ENCODE results near the gene RPS6KA2. TPM values are rescaled to one million over a fixed set of nuclear protein-coding genes. Genes with fewer than 3 reads are reported as not detected.
A peak's percentile ranks its signal among the peaks of the same experiment; 100 is the strongest.

Gene RPS6KA2
- total RNA-seq, 2 experiments from 2014 or later = 1.6 to 1.9 TPM

DNA sequence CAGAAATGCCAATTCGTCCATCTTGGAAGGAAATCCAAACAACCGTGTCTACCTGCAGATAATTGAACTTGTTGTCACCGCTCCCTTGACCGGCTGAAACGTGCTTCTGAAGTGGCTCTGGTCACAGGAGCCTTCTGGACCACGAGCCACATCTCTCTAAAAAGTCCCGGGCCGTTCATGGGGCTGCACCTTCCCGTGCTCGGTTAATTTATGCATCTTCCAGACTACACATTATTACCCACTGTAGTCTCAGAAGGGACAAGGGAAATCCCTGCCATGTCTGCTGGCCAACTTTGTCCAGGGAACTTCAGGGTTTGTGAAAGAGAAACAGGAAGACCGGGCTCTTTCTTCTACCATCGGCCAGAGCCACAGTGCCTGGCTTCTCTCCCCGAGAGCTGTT, 180.9 kb downstream of the RPS6KA2 start:
- no peak overlapping the region for H3K27ac Mint-ChIP-seq
- no peak overlapping the region for H3K4me3 Mint-ChIP-seq
- no peaks in the 10 kb centered on the region for H3K36me3 Mint-ChIP-seq (ENCODE audit: low read depth)
- ChIA-PET POLR2A (no interaction called here), CTCF (interaction anchor here (1.0 kb wide), 1 partner anchor 18 kb away, joined by 3 read pairs; no protein-coding TSS in a partner anchor)
- DNase-seq (no peak), ATAC-seq (no peak)
- peaks cover 5% of the 10 kb centered on the region for H3K27me3 Mint-ChIP-seq (ENCODE audit: low read depth)
- H3K4me1 Mint-ChIP-seq (ENCODE audit: low read depth) = no peaks in the 10 kb centered on the region
- H3K9me3 Mint-ChIP-seq (ENCODE audit: insufficient read depth) = no peaks in the 10 kb centered on the region

DNA sequence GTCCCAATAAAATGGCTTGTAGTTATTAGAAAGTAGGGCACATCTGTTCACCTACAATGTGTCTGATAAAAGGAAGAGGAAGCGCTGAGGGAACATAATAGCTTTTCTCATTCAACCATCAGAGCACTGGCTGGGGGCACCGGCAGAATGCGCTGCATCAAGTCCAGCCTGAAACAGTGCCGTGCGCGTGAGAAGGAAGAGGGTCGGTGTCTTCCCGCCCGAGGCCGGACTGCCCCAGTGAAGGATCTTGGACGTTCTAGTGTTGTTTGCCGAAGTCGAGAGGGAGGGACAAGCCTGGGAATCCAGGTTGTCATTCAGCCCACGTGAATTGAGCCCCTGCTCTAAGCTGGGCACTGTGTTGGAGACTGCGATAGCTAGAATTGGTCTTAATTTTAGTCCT, 182.6 kb downstream of the RPS6KA2 start:
- H3K36me3 Mint-ChIP-seq (ENCODE audit: low read depth) = no peaks in the 10 kb centered on the region
- H3K4me1 Mint-ChIP-seq (ENCODE audit: low read depth) = peaks cover 7% of the 10 kb centered on the region
- POLR2A ChIA-PET = no interaction called here
- DNase-seq = no peak
- no peak overlapping the region for H3K27ac Mint-ChIP-seq
- peaks cover 15% of the 10 kb centered on the region for H3K27me3 Mint-ChIP-seq (ENCODE audit: low read depth)
- CTCF ChIA-PET = no interaction called here
- ATAC-seq = no peak
- no peaks in the 10 kb centered on the region for H3K9me3 Mint-ChIP-seq (ENCODE audit: insufficient read depth)
- H3K4me3 Mint-ChIP-seq = no peak overlapping the region

DNA sequence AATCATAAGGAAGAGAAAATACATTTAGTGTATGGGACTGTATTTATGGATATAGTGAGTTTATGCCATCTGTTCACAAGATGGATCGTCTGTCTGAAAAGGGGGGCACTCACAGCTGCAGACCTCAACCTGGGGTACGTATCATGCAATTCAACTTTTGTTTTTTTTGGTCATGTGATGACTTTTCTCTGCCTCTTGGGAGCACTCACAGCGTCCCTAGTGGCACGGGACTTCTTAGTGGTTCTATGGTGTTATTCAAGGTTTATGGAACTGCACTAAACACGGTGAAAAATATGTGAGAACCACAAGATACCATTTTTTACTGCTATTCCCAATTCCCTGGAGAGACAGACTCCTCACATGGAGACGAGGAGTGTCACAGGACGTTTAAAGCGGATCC, 183.9 kb downstream of the RPS6KA2 start:
- peaks cover 19% of the 10 kb centered on the region for H3K27me3 Mint-ChIP-seq (ENCODE audit: low read depth)
- no peak for ATAC-seq
- peaks cover 9% of the 10 kb centered on the region for H3K4me1 Mint-ChIP-seq (ENCODE audit: low read depth)
- no peaks in the 10 kb centered on the region for H3K9me3 Mint-ChIP-seq (ENCODE audit: insufficient read depth)
- CTCF ChIA-PET = interaction anchor here (0.7 kb wide), 1 partner anchor 13 kb away, joined by 3 read pairs; no protein-coding TSS in a partner anchor
- POLR2A ChIA-PET = no interaction called here
- no peak overlapping the region for H3K27ac Mint-ChIP-seq
- no peak for DNase-seq
- H3K4me3 Mint-ChIP-seq = no peak overlapping the region
- H3K36me3 Mint-ChIP-seq (ENCODE audit: low read depth) = no peaks in the 10 kb centered on the region

DNA sequence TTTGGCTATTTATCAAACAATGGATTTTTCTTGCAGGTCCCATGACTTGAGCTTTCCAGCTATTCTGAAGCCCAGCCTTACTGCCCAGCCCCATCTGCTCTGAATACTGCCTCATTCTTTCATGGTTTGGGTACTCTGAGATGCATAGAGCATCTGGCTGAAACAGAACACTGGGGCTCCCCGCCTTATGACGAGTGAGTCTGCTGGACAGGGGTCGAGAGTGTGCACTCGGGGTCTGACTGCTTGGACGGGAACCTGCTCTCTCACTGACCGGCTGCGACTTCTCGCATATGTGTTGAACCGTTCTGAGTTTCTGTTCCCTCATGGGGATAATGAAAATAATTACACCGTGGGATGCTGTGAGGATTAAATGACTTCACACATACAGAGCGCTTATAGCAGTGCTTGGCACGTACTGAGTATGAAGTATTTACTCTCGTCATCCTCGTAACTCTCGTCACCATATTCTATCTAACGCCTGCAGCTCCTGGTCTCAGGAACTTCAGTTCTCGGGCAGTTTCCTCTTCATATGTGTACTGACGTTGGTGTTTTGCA, 184.8 kb downstream of the RPS6KA2 start:
- no peaks in the 10 kb centered on the region for H3K36me3 Mint-ChIP-seq (ENCODE audit: low read depth)
- ChIA-PET POLR2A (no interaction called here), CTCF (interaction anchor here (0.7 to 1.2 kb wide), 3 partner anchors 14 to 71 kb away, joined by 3 read pairs; no protein-coding TSS in a partner anchor)
- peaks cover 9% of the 10 kb centered on the region for H3K4me1 Mint-ChIP-seq (ENCODE audit: low read depth)
- H3K27ac Mint-ChIP-seq = no peak overlapping the region
- DNase-seq (no peak), ATAC-seq (no peak)
- no peaks in the 10 kb centered on the region for H3K9me3 Mint-ChIP-seq (ENCODE audit: insufficient read depth)
- H3K4me3 Mint-ChIP-seq = no peak overlapping the region
- peaks cover 19% of the 10 kb centered on the region for H3K27me3 Mint-ChIP-seq (ENCODE audit: low read depth)

DNA sequence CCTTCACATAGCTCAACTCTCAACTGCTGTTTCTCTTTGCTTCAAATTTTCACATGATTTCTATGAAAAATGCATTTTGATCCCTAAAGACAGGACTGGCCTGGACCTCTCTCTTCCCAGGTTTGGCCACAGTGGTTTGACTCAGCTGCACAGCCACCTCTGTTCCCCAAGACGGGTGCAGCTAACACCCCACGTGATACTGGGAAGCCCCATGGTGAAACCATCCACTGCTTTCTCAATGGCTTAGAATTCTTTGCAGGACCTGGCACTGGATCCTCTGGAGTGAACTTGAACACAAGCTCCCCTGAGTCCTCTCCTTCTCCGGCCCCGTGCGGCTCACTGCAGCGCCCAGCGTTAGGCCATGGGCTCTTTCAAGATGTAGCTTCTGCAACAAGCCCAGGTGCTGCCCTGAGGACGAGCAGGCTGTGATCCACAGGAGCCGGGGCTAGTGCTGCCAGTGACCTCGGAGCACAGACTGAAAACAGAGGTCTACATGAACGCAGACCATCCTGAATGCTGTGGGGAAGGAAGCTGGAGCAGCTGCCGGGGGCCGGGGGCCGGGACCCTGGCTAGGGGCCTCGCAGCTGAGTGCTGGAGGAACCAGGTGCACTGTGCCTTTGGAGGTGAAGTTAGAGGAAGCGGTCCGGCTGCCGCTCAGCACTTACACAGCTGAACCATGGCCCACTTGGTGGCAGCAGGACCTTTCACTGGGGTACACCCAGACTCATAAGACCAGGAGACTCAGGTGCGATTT, 185.5 kb downstream of the RPS6KA2 start:
- ATAC-seq = no peak

DNA sequence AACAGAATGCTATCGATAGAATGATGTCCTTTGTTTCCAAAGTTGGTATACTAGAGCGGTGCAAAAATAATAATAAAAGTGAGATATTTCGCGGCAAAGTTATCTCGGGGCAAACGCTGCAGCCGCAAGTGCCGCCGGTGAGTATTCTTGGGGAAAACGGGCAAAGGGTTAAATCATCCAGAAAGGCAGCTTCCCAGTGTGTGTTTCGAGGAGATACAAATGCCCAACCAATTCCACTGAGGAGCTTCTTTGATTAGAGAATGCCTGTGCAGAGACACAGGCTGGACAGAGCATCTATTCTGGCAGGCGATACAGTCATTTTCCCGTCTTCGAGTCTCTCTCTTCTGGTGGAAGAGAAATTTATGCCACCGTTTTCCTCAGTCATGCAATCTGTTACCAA, 186.3 kb downstream of the RPS6KA2 start:
- POLR2A ChIA-PET = no interaction called here
- H3K4me1 Mint-ChIP-seq (ENCODE audit: low read depth) = peaks cover 13% of the 10 kb centered on the region
- CTCF ChIA-PET = interaction anchor here (1.0 to 1.2 kb wide), 3 partner anchors 26 to 128 kb away, joined by 3 read pairs; no protein-coding TSS in a partner anchor

More for the DNA sequence above, 185.5 kb downstream of the RPS6KA2 start:
- Mint-ChIP-seq H3K36me3 (ENCODE audit: low read depth) (no peaks in the 10 kb centered on the region), H3K4me1 (ENCODE audit: low read depth) (peaks cover 9% of the 10 kb centered on the region), H3K27me3 (ENCODE audit: low read depth) (peaks cover 19% of the 10 kb centered on the region), H3K27ac (no peak overlapping the region), H3K4me3 (no peak overlapping the region), H3K9me3 (ENCODE audit: insufficient read depth) (no peaks in the 10 kb centered on the region)
- DNase-seq = no peak
- ChIA-PET POLR2A (no interaction called here), CTCF (interaction anchor here (1.1 to 1.2 kb wide), 3 partner anchors 41 to 129 kb away, joined by 3 read pairs; no protein-coding TSS in a partner anchor)

DNA sequence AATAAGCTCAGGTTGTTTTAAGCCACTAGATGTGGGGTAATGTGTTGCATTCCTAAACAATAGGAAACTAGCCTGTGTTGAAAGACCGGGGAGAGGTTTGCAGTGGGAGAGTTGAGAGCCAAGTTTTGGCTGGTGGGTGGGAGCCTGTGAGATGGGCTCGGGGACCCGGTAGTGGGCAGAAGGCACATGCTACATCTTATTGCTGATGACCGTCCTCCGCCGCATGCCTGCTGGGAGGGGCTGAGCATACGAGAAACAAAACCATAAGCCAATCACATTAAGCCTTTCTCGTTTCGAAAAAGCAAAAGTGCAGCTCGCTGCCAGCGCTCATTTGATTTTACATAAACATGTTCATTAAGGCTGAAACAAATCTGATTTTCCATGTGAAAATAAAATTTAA, 186.9 kb downstream of the RPS6KA2 start:
- no peaks in the 10 kb centered on the region for H3K36me3 Mint-ChIP-seq (ENCODE audit: low read depth)
- CTCF ChIA-PET = interaction anchor here (1.0 to 1.3 kb wide), 3 partner anchors 25 to 127 kb away, joined by 3 to 4 read pairs (median 3); no protein-coding TSS in a partner anchor
- DNase-seq = no peak
- no peak for ATAC-seq
- peaks cover 17% of the 10 kb centered on the region for H3K4me1 Mint-ChIP-seq (ENCODE audit: low read depth)
- peaks cover 19% of the 10 kb centered on the region for H3K27me3 Mint-ChIP-seq (ENCODE audit: low read depth)
- POLR2A ChIA-PET = no interaction called here
- H3K9me3 Mint-ChIP-seq (ENCODE audit: insufficient read depth) = no peaks in the 10 kb centered on the region
- H3K4me3 Mint-ChIP-seq = no peak overlapping the region
- no peak overlapping the region for H3K27ac Mint-ChIP-seq

More for the DNA sequence above, 186.3 kb downstream of the RPS6KA2 start:
- H3K27ac Mint-ChIP-seq = no peak overlapping the region
- H3K27me3 Mint-ChIP-seq (ENCODE audit: low read depth) = peaks cover 19% of the 10 kb centered on the region
- no peak for DNase-seq
- no peak for ATAC-seq
- no peaks in the 10 kb centered on the region for H3K36me3 Mint-ChIP-seq (ENCODE audit: low read depth)
- H3K9me3 Mint-ChIP-seq (ENCODE audit: insufficient read depth) = no peaks in the 10 kb centered on the region
- no peak overlapping the region for H3K4me3 Mint-ChIP-seq

DNA sequence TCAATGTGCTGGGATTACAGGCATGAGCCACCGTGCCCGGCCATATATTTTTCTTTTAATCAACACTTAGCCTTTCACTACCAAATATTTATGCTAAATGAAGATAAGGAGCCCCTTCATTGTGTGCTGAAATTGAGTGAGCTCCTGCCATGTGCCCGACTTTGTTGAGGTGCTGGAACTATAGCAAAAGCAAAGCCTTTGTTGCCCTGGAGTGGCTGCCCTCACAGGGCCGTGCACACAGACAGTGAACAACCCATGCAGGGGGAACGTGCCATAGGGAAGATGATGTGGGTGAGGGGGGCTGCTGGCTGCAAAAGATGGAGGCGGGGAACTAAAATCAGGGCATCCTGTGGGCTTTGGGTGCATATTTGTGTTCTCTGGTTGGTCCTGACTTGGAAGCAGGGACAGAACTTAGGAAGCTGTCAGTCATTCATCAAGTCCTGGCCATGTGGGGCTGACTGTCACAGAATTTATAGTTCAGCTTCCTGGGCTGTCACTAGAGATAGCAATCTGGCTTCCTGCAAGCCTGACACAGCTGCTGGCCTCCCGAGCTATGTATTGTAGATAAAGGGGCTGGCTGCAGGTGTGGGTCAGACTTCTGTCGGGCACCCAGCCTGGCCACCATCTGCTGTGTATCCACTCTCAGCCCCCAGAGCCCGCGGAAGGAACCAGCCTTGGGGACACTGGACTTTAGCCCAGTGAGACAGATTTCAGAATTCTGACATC, 187.5 kb downstream of the RPS6KA2 start:
- Mint-ChIP-seq H3K4me1 (ENCODE audit: low read depth) (peaks cover 17% of the 10 kb centered on the region), H3K36me3 (ENCODE audit: low read depth) (no peaks in the 10 kb centered on the region), H3K27me3 (ENCODE audit: low read depth) (peaks cover 19% of the 10 kb centered on the region), H3K4me3 (no peak overlapping the region), H3K9me3 (ENCODE audit: insufficient read depth) (no peaks in the 10 kb centered on the region), H3K27ac (no peak overlapping the region)
- ChIA-PET POLR2A (no interaction called here), CTCF (interaction anchor here (1.0 to 1.9 kb wide), 3 partner anchors 24 to 58 kb away, joined by 3 to 10 read pairs (median 4); no protein-coding TSS in a partner anchor)
- no peak for DNase-seq
- peak; percentile 48 for ATAC-seq

DNA sequence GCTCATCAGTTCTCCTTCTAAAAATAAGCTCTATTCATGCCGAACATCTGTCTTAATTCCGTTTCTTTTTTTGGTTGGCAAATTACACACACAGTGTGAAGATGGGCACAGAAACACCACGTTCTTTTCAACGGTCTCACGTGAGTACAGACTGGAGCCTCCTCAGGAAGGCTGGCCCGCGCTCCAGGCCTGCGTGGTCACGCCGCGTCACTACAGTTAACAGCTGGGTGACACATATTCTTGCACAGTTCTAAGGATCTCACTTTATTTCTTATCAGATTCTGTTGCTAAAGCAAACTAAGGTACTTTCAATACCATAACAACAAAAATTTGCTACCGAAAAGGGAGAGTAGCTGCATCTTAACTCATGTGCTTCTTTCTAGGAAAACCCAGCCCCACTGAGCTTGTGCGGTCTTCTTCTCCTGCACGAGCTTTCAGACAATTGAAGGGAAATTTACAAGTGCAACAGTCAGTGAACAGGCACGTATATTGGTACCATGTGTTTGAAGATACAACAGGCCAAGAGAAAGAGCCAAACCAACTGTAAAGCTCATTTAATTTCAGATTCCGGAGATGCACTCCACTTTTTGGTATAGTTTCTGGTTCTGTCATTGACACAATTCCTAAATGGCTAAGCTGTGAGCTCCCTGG, 188.7 kb downstream of the RPS6KA2 start:
- H3K4me1 Mint-ChIP-seq (ENCODE audit: low read depth) = peaks cover 17% of the 10 kb centered on the region
- DNase-seq (no peak), ATAC-seq (no peak)
- CTCF ChIA-PET = interaction anchor here (0.7 to 1.9 kb wide), 2 partner anchors 10 to 38 kb away, joined by 3 to 10 read pairs; no protein-coding TSS in a partner anchor
- no peaks in the 10 kb centered on the region for H3K36me3 Mint-ChIP-seq (ENCODE audit: low read depth)
- POLR2A ChIA-PET = no interaction called here
- H3K4me3 Mint-ChIP-seq = no peak overlapping the region
- H3K27ac Mint-ChIP-seq = no peak overlapping the region
- H3K27me3 Mint-ChIP-seq (ENCODE audit: low read depth) = peaks cover 24% of the 10 kb centered on the region
- H3K9me3 Mint-ChIP-seq (ENCODE audit: insufficient read depth) = no peaks in the 10 kb centered on the region

DNA sequence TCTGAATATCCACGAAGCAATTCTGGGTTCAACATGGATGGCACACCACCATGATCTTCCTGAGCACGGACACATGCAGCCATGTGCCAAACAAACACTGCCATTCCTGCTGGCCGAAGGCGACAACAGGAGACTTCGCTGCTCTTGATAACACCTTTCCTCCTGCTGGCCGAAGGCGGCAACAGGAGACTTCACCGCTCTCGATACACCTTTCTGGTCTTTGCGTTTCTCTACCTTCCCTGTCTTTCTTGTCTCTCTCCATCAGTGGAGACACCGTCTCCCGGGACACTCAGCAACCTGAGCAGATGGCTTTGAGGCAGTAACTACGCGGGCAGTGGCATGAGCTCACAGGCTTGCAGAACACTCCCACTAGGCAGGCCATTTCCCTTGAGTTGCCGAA, 189.4 kb downstream of the RPS6KA2 start:
- H3K27ac Mint-ChIP-seq = no peak overlapping the region
- H3K4me3 Mint-ChIP-seq = no peak overlapping the region
- no peaks in the 10 kb centered on the region for H3K36me3 Mint-ChIP-seq (ENCODE audit: low read depth)
- ATAC-seq = no peak
- POLR2A ChIA-PET = no interaction called here
- no peaks in the 10 kb centered on the region for H3K9me3 Mint-ChIP-seq (ENCODE audit: insufficient read depth)
- DNase-seq = no peak
- CTCF ChIA-PET = interaction anchor here (0.7 to 1.9 kb wide), 2 partner anchors 10 to 37 kb away, joined by 3 to 10 read pairs; no protein-coding TSS in a partner anchor
- peaks cover 17% of the 10 kb centered on the region for H3K4me1 Mint-ChIP-seq (ENCODE audit: low read depth)
- peaks cover 24% of the 10 kb centered on the region for H3K27me3 Mint-ChIP-seq (ENCODE audit: low read depth)

Measured in activated CD8-positive, alpha-beta T cell treated with anti-CD3 and anti-CD28 coated beads, Interleukin-2, amount 10 ng/mL, durations not matched to agents 7 days and 5 days (primary cell).